Measurements from ENCODE around the gene FLYWCH1. TPM values are rescaled to one million over a fixed set of nuclear protein-coding genes. Genes with fewer than 3 reads are reported as not detected.

The FLYWCH1 gene
- total and polyA plus RNA-seq, 2 of the 8 experiments (the other 6 are each of a cell fraction or from before 2014, with no cell fraction given), result 12.4 to 23.5 TPM

DNA sequence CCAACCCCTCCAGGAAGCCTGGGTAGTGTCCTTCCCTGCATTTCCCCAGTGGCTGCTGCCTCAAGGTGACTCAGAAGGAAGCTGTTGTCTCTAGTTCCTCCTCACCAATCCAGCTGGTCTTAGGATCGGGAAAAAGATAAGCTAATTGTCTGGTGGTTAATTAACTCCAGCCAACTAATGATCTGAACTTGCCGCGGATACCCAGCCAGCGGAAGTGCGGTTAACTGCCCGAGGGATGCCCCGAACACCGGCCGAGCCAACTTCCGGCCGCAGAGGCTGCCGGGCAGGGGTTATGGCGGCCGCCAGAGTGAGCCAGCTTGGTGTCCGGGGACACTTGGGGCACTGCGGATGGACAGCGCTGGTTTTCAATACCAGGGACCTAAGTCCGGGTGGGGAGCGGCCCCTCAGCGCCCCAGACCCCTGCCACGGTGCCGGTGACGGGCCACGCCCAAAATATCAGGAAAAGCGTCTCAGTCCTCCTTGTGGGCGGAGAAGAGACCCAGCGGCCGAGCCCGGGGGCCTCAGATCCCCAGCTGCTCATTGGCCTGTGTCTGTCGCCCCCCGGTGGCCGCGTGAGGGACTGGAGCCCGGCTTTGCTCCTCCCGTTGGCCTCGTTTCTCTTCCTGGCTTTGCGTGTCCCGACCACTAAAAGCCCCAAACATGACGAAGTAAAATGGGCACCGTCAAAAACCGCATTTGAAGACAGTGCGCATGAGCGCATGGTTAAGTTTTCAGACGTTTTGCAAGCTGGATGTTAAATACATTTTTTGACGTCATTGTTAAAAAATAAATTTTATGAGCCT lies 43.5 kb upstream of the FLYWCH1 start:
- H3K4ac ChIP-seq (replicated peaks; ENCODE audit: insufficient read length, low read depth, low read length), result no peak overlapping the region
- no peaks in the 10 kb centered on the region for H3K4me1 ChIP-seq (replicated peaks in 1 of 4; ENCODE audit: control insufficient read depth in 3 of 4, insufficient read depth in 4 of 4, low read length in 3 of 4)
- peak overlapping the region; percentile 100 for H2AFZ ChIP-seq (ENCODE audit: low read length)
- CTCF ChIA-PET (ENCODE audit: partially characterized antibody), result interaction anchor here (0.7 to 6.5 kb wide), 30 partner anchors 9 to 170 kb away, joined by 3 to 90 read pairs (median 5); partner anchors contain the start of genes FLYWCH2, PRSS33 and PRSS41
- H4K91ac ChIP-seq (replicated peaks; ENCODE audit: insufficient read length, low read length), result peak overlapping the region; percentile 18
- H4K5ac ChIP-seq (ENCODE audit: insufficient read length, low read depth, low read length), result peak overlapping the region; percentile 73
- 5% methylated on average over 40 of the region's 45 CpGs; no CpG with 5 or more reads in 1 of the 2 experiments for WGBS, 2 experiments (ENCODE audit: extremely low coverage in 1 of 2, insufficient coverage in 1 of 2, insufficient read length in 1 of 2, insufficient replicate concordance in 2 of 2, low coverage in 1 of 2, low lambda C conversion rate in 2 of 2, missing lambda C conversion rate in 1 of 2)
- H2BK120ac ChIP-seq (replicated peaks; ENCODE audit: low read depth, low read length), result no peak overlapping the region
- H3K4me2 ChIP-seq (ENCODE audit: insufficient read depth in 1 of 2, low read depth in 2 of 2, low read length in 2 of 2), result peak overlapping the region; percentile 71 to 84
- POLR2A ChIA-PET (ENCODE audit: partially characterized antibody), result interaction anchor here (0.6 to 1.8 kb wide), 16 partner anchors 9 to 150 kb away, joined by 3 to 8 read pairs (median 4); partner anchors contain the start of genes CLDN6, ELOB, FLYWCH1 and FLYWCH2
- no peaks in the 10 kb centered on the region; a peak in 1 of 8 replicates for H3K36me3 ChIP-seq (ENCODE audit: control insufficient read depth in 2 of 4, insufficient read depth in 4 of 4, low read length in 3 of 4)
- H3K14ac ChIP-seq (ENCODE audit: insufficient read length), result no peak overlapping the region
- peak overlapping the region; percentile 85 for H2BK5ac ChIP-seq (ENCODE audit: low read depth, low read length)
- peak overlapping the region in 2 of 4 experiments; percentile 20 to 29; a peak in 2 of 7 replicates for H3K9ac ChIP-seq (replicated peaks in 1 of 4; ENCODE audit: extremely low read depth in 1 of 4, low read depth in 3 of 4, low read length in 3 of 4)
- H3K79me2 ChIP-seq (ENCODE audit: control insufficient read depth in 1 of 2, insufficient read depth in 2 of 2, low read length in 2 of 2), result no peaks in the 10 kb centered on the region
- H2BK20ac ChIP-seq (ENCODE audit: low read length), result no peak overlapping the region
- DNase-seq (ENCODE audit: low read depth in 1 of 2, low spot score in 2 of 2), result peak; percentile 83 to 99
- H3K23me2 ChIP-seq (ENCODE audit: low read depth, low read length), result peaks cover 2% of the 10 kb centered on the region; the same call in 1 of the 2 replicates
- H4K8ac ChIP-seq (ENCODE audit: extremely low read depth, insufficient read depth, low read length), result peak overlapping the region; percentile 88; the same call in 1 of the 2 replicates
- no peak overlapping the region for H2AK5ac ChIP-seq (ENCODE audit: low read depth, low read length)
- peaks cover 7 to 40% (median 32%) of the 10 kb centered on the region in 4 experiments for H3K27me3 ChIP-seq (replicated peaks in 1 of 4; ENCODE audit: control insufficient read depth in 3 of 4, extremely low read depth in 1 of 4, insufficient read depth in 3 of 4, low read length in 3 of 4)
- H3K79me1 ChIP-seq (ENCODE audit: low read depth, low read length), result no peaks in the 10 kb centered on the region
- FAIRE-seq, result no peak
- H3K4me3 ChIP-seq (ENCODE audit: extremely low read depth in 1 of 4, insufficient read depth in 2 of 4, low read depth in 3 of 4, low read length in 4 of 4), result peak overlapping the region; percentile 29 to 61 (median 57)
- no peak overlapping the region for H2BK15ac ChIP-seq (ENCODE audit: low read length)
- H3K27ac ChIP-seq (ENCODE audit: low read depth, low read length), result peak overlapping the region; percentile 58; the same call in 1 of the 2 replicates
- no peak overlapping the region for H2BK12ac ChIP-seq (ENCODE audit: low read depth, low read length)
- H3K18ac ChIP-seq (ENCODE audit: extremely low read depth, low read length), result peak overlapping the region; percentile 97
- no peak overlapping the region for H3K23ac ChIP-seq (ENCODE audit: insufficient read length)
- no peaks in the 10 kb centered on the region for H3K9me3 ChIP-seq (ENCODE audit: insufficient read depth in 2 of 2, low read depth in 1 of 2, low read length in 1 of 2)
- no peak overlapping the region for H3K56ac ChIP-seq (replicated peaks; ENCODE audit: insufficient read length, low read depth, low read length)
- no peaks in the 10 kb centered on the region for H4K20me1 ChIP-seq (replicated peaks in 1 of 2; ENCODE audit: control insufficient read depth in 1 of 2, insufficient read depth in 2 of 2, low read length in 2 of 2)
- TF ChIP-seq HDAC2 (IDR thresholded peaks at IDR 0.05; ENCODE audit: borderline replicate concordance in 1 of 2, low read depth in 2 of 2, low read length in 2 of 2) (peak in 1 of 2 experiments; percentile 56; a peak in 1 of 4 replicates), NANOG (IDR thresholded peaks at IDR 0.05; ENCODE audit: insufficient read depth, low read depth, low read length, poor library complexity, severe bottlenecking) (no peak), SP1 (IDR thresholded peaks at IDR 0.05; ENCODE audit: low read depth, low read length) (0 out of 2 replicates have a peak, but pooled peaks have one; percentile 24), BCL11A (IDR thresholded peaks at IDR 0.05; ENCODE audit: low read depth in 2 of 2, low read length in 2 of 2) (no peak), SP2 (IDR thresholded peaks at IDR 0.05; ENCODE audit: low read length) (no peak), TAF1 (IDR thresholded peaks at IDR 0.05; ENCODE audit: low read depth, low read length) (peak; percentile 82), GTF2F1 (IDR thresholded peaks at IDR 0.05; ENCODE audit: borderline replicate concordance, low read depth, low read length) (no peak), CHD1 (IDR thresholded peaks at IDR 0.05; ENCODE audit: low read depth, low read length) (no peak), SIN3A (conservative IDR thresholded peaks at IDR 0.05 in 1 of 2, IDR thresholded peaks at IDR 0.05 in 1 of 2; ENCODE audit: low read depth in 1 of 2, low read length in 2 of 2) (0 out of 4 replicates have a peak, but pooled peaks of 1 of the 2 experiments have one; percentile 30)
- TF ChIP-seq, protein P1, sequence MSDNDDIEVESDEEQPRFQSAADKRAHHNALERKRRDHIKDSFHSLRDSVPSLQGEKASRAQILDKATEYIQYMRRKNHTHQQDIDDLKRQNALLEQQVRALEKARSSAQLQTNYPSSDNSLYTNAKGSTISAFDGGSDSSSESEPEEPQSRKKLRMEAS (IDR thresholded peaks at IDR 0.05), result peak; percentile 57

Data from H1 (cell line).